Measurements from ENCODE around the gene COX17.

Gene COX17

GRCh38 chr3:119657887-119658702 is 19.1 kb downstream of the COX17 start:
- H3K4me3 ChIP-seq (ENCODE audit: low read depth, low read length) = no peak overlapping the region
- no peak for TF ChIP-seq CTCF (IDR thresholded peaks at IDR 0.05; ENCODE audit: low read depth, low read length, missing control alignments)
- no peak for DNase-seq (ENCODE audit: low read depth)

- no peak for TF ChIP-seq CTCF (IDR thresholded peaks at IDR 0.05; ENCODE audit: low read depth, low read length, missing control alignments)
- H3K4me3 ChIP-seq (ENCODE audit: low read depth, low read length) = no peak overlapping the region
- no peak for DNase-seq (ENCODE audit: low read depth)
Observed at GRCh38 chr3:119653876-119654275, 23.3 kb downstream of the COX17 start.

- TF ChIP-seq CTCF (IDR thresholded peaks at IDR 0.05; ENCODE audit: low read depth, low read length, missing control alignments) = no peak
- no peak for DNase-seq (ENCODE audit: low read depth)
- H3K4me3 ChIP-seq (ENCODE audit: low read depth, low read length) = no peak overlapping the region
Observed at GRCh38 chr3:119652306-119653033, 24.7 kb downstream of the COX17 start.

- DNase-seq (ENCODE audit: low read depth) = no peak
- H3K4me3 ChIP-seq (ENCODE audit: low read depth, low read length) = no peak overlapping the region
- no peak for TF ChIP-seq CTCF (IDR thresholded peaks at IDR 0.05; ENCODE audit: low read depth, low read length, missing control alignments)
Observed at GRCh38 chr3:119649761-119650160, 27.4 kb downstream of the COX17 start.

GRCh38 chr3:119647843-119648575 is 29.2 kb downstream of the COX17 start:
- DNase-seq (ENCODE audit: low read depth) = no peak
- H3K4me3 ChIP-seq (ENCODE audit: low read depth, low read length) = no peak overlapping the region
- TF ChIP-seq CTCF (IDR thresholded peaks at IDR 0.05; ENCODE audit: low read depth, low read length, missing control alignments) = no peak

GRCh38 chr3:119647171-119647570 is 30.0 kb downstream of the COX17 start:
- no peak for DNase-seq (ENCODE audit: low read depth)
- H3K4me3 ChIP-seq (ENCODE audit: low read depth, low read length) = no peak overlapping the region
- TF ChIP-seq CTCF (IDR thresholded peaks at IDR 0.05; ENCODE audit: low read depth, low read length, missing control alignments) = no peak

All from GM12864 (cell line).